HEK293T (cell line): ENCODE data around the gene MACROD1.

Source experiments
- CTCF ChIA-PET: fragments of 350-600 bp; formaldehyde crosslinking; extraction: SDS; loops from one replicate; lab custom pipeline; 2021; ENCODE audit warnings: antibody characterized with exemption, inconsistent platforms; lab: Yijun Ruan, JAX
- POLR2A ChIA-PET: fragments of 350-600 bp; formaldehyde crosslinking; extraction: SDS; loops from one replicate; lab custom pipeline; 2020; ENCODE audit warnings: antibody characterized with exemption, inconsistent platforms; lab: Yijun Ruan, JAX
- DNase-seq: peaks from one replicate; pipeline ENCODE4 v3.0.0; 2012; ENCODE audit warnings: mixed read lengths; ENCODE audit errors: extremely low spot score
- ARNT ChIP-seq: fragments of 450-650 bp; IDR thresholded peaks from 2 replicates; pipeline ENCODE4 v1.6.1; 2017; ENCODE audit warnings: mild to moderate bottlenecking
- BHLHE40 ChIP-seq: fragments of 450-650 bp; IDR thresholded peaks from 2 replicates; pipeline ENCODE4 v1.6.1; 2016; ENCODE audit warnings: mild to moderate bottlenecking, moderate library complexity, borderline replicate concordance
- CTBP1 ChIP-seq: fragments of 450-650 bp; IDR thresholded peaks from 2 replicates; pipeline ENCODE4 v1.6.1; 2016; ENCODE audit warnings: borderline replicate concordance
- ELF4 ChIP-seq: fragments of 450-650 bp; IDR thresholded peaks from 2 replicates; pipeline ENCODE4 v1.6.1; 2017; ENCODE audit warnings: antibody characterized with exemption
- FOXA1 ChIP-seq: fragments of 450-650 bp; IDR thresholded peaks from 2 replicates; pipeline ENCODE4 v1.6.1; 2016; ENCODE audit warnings: mild to moderate bottlenecking
- FOXK2 ChIP-seq: fragments of 450-650 bp; IDR thresholded peaks from 2 replicates; pipeline ENCODE4 v1.6.1; 2016; ENCODE audit warnings: mild to moderate bottlenecking
- FOXM1 ChIP-seq: fragments of 450-650 bp; IDR thresholded peaks from 2 replicates; pipeline ENCODE4 v1.6.1; 2017; ENCODE audit warnings: mild to moderate bottlenecking, borderline replicate concordance
- HDGF ChIP-seq: fragments of 450-650 bp; IDR thresholded peaks from 2 replicates; pipeline ENCODE4 v1.6.1; 2017; ENCODE audit warnings: antibody characterized with exemption, borderline replicate concordance
- L3MBTL2 ChIP-seq: fragments of 450-650 bp; conservative IDR thresholded peaks from 2 replicates; pipeline ENCODE4 v1.6.1; 2016; ENCODE audit warnings: mild to moderate bottlenecking
- LEF1 ChIP-seq: fragments of 450-650 bp; IDR thresholded peaks from 2 replicates; pipeline ENCODE4 v1.6.1; 2017; ENCODE audit warnings: mild to moderate bottlenecking, borderline replicate concordance
- NFRKB ChIP-seq: fragments of 450-650 bp; IDR thresholded peaks from 2 replicates; pipeline ENCODE4 v1.6.1; 2016; ENCODE audit warnings: mild to moderate bottlenecking, moderate library complexity
- SP1 ChIP-seq: fragments of 450-650 bp; IDR thresholded peaks from 2 replicates; pipeline ENCODE4 v1.6.1; 2017
- SUZ12 ChIP-seq: fragments of 450-650 bp; IDR thresholded peaks from 2 replicates; pipeline ENCODE4 v1.6.1; 2016; ENCODE audit warnings: mild to moderate bottlenecking
- TARDBP ChIP-seq: fragments of 450-650 bp; IDR thresholded peaks from 2 replicates; pipeline ENCODE4 v1.6.1; 2016
- ZNF384 ChIP-seq: fragments of 450-650 bp; IDR thresholded peaks from 2 replicates; pipeline ENCODE4 v1.6.1; 2016
- TF ChIP-seq, protein P1 (sequence below): fragments of 450-650 bp; IDR thresholded peaks from 2 replicates; pipeline ENCODE4 v1.6.1; 2016

The MACROD1 gene

GRCh38 chr11:64053699-64054098, 112.2 kb downstream of the MACROD1 start:
- ChIA-PET POLR2A (no interaction called here), CTCF (no interaction called here)
- no peak for DNase-seq
- TF ChIP-seq ELF4 (no peak), NFRKB (no peak), HDGF (no peak), SUZ12 (no peak), SP1 (no peak), FOXM1 (no peak), LEF1 (no peak)

DNA sequence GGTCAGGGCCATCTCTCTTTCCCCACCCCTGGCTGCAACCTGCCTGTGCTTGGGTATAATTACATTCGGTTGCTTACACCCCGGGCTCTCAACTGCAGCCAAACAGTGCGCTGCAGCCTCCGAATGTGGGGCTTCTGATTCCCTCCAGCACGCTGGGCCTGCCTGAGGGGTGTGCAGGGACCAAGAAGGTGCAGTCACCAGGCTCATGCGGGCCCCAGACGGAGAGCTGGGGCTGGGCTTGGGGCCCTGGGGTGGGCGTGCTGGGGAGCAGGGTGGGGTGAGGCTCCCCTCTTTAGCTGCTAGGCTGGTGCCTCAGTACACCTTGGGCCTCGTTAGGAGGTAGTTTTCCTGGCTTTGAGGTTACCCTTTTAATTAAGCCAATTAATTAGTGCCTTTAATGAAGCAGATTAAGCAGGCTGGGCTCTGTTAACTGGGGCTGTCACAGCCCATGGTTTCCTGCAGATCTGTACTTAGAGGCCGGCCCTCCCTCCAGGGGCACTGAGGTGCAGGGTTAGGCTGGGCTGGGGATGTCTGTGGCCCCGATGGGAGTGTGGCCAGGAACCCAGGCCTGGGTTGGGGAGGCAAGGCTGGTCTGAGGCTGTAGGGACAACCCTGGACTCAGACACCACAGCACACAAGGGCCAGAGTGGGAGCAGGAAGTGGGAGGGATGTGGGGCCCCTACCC, 112.8 kb downstream of the MACROD1 start:
- POLR2A ChIA-PET, result interaction anchor here (1.2 kb wide), 1 partner anchor 20 kb away, joined by 3 read pairs; no protein-coding TSS in a partner anchor
- TF ChIP-seq ARNT (no peak), L3MBTL2 (no peak), ZNF384 (no peak), FOXK2 (no peak)
- TF ChIP-seq, protein P1, sequence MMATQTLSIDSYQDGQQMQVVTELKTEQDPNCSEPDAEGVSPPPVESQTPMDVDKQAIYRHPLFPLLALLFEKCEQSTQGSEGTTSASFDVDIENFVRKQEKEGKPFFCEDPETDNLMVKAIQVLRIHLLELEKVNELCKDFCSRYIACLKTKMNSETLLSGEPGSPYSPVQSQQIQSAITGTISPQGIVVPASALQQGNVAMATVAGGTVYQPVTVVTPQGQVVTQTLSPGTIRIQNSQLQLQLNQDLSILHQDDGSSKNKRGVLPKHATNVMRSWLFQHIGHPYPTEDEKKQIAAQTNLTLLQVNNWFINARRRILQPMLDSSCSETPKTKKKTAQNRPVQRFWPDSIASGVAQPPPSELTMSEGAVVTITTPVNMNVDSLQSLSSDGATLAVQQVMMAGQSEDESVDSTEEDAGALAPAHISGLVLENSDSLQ, result no peak
- DNase-seq, result no peak
- CTCF ChIA-PET, result no interaction called here

GRCh38 chr11:64052436-64052835, 113.5 kb downstream of the MACROD1 start:
- ChIA-PET CTCF (no interaction called here), POLR2A (interaction anchor here (1.2 kb wide), 1 partner anchor 20 kb away, joined by 3 read pairs; no protein-coding TSS in a partner anchor)
- TF ChIP-seq CTBP1 (no peak), BHLHE40 (no peak), SP1 (no peak), L3MBTL2 (no peak), ZNF384 (no peak), SUZ12 (no peak), FOXM1 (no peak), ELF4 (no peak), LEF1 (no peak), FOXK2 (no peak), TARDBP (no peak), ARNT (no peak), NFRKB (no peak)
- TF ChIP-seq, protein P1, result no peak
- no peak for DNase-seq

DNA sequence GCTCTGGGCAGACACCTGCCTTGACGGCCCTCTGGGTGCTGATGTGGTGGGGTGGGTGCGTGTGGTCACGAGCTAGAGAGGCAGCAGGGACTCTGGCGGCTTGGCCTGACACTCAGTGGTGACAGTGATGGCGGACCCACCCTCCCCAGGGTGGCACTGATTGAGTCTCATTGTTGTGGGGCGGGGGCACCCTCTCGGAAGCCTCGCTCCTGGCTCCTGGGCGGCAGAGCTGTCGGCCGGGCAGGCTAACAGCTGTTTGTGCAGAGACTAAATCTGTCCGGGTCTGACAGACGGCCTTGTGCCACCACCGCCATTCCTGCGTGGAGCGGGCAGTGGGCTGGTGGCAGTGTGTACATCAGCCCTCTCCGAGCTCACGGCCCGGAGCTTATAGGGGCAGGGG, 114.6 kb downstream of the MACROD1 start:
- no peak for TF ChIP-seq SUZ12
- TF ChIP-seq CTBP1, result no peak
- no peak for TF ChIP-seq SP1
- TF ChIP-seq, protein P1, result no peak
- TF ChIP-seq FOXA1, result no peak
- TF ChIP-seq HDGF, result no peak
- no peak for TF ChIP-seq FOXK2
- no peak for TF ChIP-seq TARDBP
- no peak for TF ChIP-seq ZNF384
- TF ChIP-seq ARNT, result no peak
- no peak for TF ChIP-seq FOXM1
- TF ChIP-seq LEF1, result no peak
- no peak for TF ChIP-seq ELF4
- no peak for TF ChIP-seq L3MBTL2
- no peak for TF ChIP-seq BHLHE40
- no peak for TF ChIP-seq NFRKB
- ChIA-PET CTCF (no interaction called here), POLR2A (no interaction called here)
- no peak for DNase-seq

DNA sequence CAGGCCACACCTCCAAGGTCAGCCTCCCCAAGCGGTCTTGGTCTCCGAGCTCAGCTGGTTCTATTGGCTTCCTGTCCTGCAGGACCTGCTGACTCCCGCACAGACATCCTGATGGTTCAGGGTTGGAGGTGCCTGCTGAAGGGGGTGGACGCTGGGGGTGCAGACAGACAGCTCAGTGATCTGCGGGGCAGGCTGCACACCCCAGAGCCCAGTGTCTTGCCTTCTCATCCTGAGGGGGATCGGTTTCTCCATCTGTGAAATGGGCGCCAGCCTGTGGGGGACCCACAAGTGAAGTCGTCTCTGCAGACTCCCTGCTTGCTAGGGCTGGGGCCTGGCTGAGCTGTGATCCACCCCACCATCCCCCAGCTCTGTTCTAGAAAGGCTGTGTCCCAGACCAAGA, 116.4 kb downstream of the MACROD1 start:
- no peak for DNase-seq
- CTCF ChIA-PET, result no interaction called here
- TF ChIP-seq SP1, result no peak
- TF ChIP-seq BHLHE40, result no peak
- TF ChIP-seq FOXK2, result no peak
- TF ChIP-seq NFRKB, result no peak
- no peak for TF ChIP-seq TARDBP
- no peak for TF ChIP-seq SUZ12
- no peak for TF ChIP-seq FOXA1
- TF ChIP-seq CTBP1, result no peak
- no peak for TF ChIP-seq ARNT
- no peak for TF ChIP-seq HDGF
- TF ChIP-seq L3MBTL2, result no peak
- TF ChIP-seq LEF1, result no peak
- TF ChIP-seq, protein P1, result no peak
- TF ChIP-seq ELF4, result no peak
- TF ChIP-seq ZNF384, result no peak
- no peak for TF ChIP-seq FOXM1
- POLR2A ChIA-PET, result no interaction called here
